RWPE2 (cell line): ENCODE measurements around the gene FRMD6.
A peak's percentile ranks its signal among the peaks of the same experiment; 100 is the strongest.

Experiments
- ATAC-seq: fragments of 200-7000 bp; cut with Tn5 transposase; 3 replicates; pipeline ENCODE4 v1.9.1; 2021; ENCODE audit warnings: low read depth
- DNase-seq: peaks from one replicate; pipeline ENCODE4 v3.0.0-alpha.2; 2020; ENCODE audit warnings: low spot score
- H3K27ac ChIP-seq: fragments of 450-650 bp; 2 replicates; pipeline ENCODE4 v1.5.1; 2017; ENCODE audit warnings: mild to moderate bottlenecking; ENCODE audit not compliant: poor library complexity, severe bottlenecking
- H3K27me3 ChIP-seq: fragments of 250-450 bp; sonication (Bioruptor Pico); 2 replicates; pipeline ENCODE4 v1.5.1; 2021; ENCODE audit warnings: mild to moderate bottlenecking, moderate library complexity; ENCODE audit not compliant: insufficient read depth, poor library complexity, severe bottlenecking
- H3K36me3 ChIP-seq: fragments of 250-450 bp; sonication (Bioruptor Pico); 2 replicates; pipeline ENCODE4 v1.5.1; 2020; ENCODE audit warnings: low read depth, mild to moderate bottlenecking, moderate library complexity
- H3K4me1 ChIP-seq: fragments of 250-450 bp; sonication (Bioruptor Pico); 2 replicates; pipeline ENCODE4 v1.5.1; 2021; ENCODE audit warnings: mild to moderate bottlenecking, moderate library complexity; ENCODE audit not compliant: insufficient read depth, poor library complexity, severe bottlenecking
- H3K4me3 ChIP-seq: fragments of 250-450 bp; sonication (Bioruptor Pico); 2 replicates; pipeline ENCODE4 v1.5.1; 2021; ENCODE audit warnings: mild to moderate bottlenecking, moderate library complexity; ENCODE audit not compliant: severe bottlenecking
- H3K9me3 ChIP-seq: fragments of 250-450 bp; sonication (Bioruptor Pico); 2 replicates; pipeline ENCODE4 v1.5.1; 2021; ENCODE audit warnings: mild to moderate bottlenecking, moderate library complexity; ENCODE audit not compliant: severe bottlenecking
- TF ChIP-seq, protein P1 (sequence below): fragments of 450-650 bp; IDR thresholded peaks from one replicate; pipeline ENCODE4 v1.5.1; 2017; ENCODE audit warnings: mild to moderate bottlenecking, moderate library complexity; ENCODE audit not compliant: poor library complexity, severe bottlenecking

The FRMD6 gene

GRCh38 chr14:51653079-51653774 is 1.5 kb downstream of the FRMD6 start:
- 0 out of 3 replicates have a peak, but pooled peaks have one; percentile 1 for ATAC-seq
- Histone ChIP-seq H3K27ac (peak overlapping the region; percentile 90), H3K27me3 (no peaks in the 10 kb centered on the region), H3K36me3 (peaks cover 41% of the 10 kb centered on the region), H3K4me1 (peaks cover 62% of the 10 kb centered on the region), H3K9me3 (no peaks in the 10 kb centered on the region), H3K4me3 (peak overlapping the region; percentile 90)
- TF ChIP-seq, protein P1, sequence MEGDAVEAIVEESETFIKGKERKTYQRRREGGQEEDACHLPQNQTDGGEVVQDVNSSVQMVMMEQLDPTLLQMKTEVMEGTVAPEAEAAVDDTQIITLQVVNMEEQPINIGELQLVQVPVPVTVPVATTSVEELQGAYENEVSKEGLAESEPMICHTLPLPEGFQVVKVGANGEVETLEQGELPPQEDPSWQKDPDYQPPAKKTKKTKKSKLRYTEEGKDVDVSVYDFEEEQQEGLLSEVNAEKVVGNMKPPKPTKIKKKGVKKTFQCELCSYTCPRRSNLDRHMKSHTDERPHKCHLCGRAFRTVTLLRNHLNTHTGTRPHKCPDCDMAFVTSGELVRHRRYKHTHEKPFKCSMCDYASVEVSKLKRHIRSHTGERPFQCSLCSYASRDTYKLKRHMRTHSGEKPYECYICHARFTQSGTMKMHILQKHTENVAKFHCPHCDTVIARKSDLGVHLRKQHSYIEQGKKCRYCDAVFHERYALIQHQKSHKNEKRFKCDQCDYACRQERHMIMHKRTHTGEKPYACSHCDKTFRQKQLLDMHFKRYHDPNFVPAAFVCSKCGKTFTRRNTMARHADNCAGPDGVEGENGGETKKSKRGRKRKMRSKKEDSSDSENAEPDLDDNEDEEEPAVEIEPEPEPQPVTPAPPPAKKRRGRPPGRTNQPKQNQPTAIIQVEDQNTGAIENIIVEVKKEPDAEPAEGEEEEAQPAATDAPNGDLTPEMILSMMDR = peak; percentile 42
- DNase-seq = no peak

DNA sequence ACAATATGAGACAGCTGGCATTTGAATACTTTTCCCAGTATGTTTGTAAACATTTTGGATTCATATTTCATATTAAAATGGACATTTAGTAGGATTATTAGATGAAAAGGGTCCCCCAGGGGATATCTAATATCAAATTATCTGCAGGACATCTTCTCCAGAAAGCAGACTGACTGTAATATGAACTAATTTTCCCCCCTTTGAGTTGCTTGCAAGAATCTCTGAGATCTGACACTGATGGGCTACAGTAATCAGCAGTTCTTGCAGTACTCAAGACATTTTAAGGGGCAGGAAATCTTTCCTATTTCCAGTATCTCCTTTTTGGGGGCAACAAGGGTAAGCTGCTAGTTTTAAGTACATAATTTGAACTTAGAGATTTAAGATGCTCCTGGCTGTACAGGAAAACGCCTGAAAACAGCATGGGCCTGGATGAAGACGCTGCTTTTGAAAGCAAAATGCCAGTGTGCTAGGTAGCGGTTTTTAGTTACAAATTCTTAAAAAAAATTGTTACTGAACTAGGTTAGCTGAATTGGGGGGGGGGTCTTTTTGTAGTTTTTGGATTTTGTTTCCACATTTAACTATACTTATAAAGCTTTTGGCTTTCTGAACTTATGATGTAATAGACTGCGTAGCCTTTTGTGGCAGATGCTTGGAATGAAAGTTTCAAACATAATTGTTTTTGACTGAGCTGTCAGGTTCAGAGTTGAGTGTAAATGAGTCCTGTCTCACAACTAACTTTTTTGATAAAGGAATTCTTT is 2.2 kb downstream of the FRMD6 start:
- peaks cover 48% of the 10 kb centered on the region for H3K36me3 ChIP-seq
- H3K4me3 ChIP-seq = peak overlapping the region; percentile 90
- TF ChIP-seq, protein P1 = no peak
- no peaks in the 10 kb centered on the region for H3K27me3 ChIP-seq
- H3K9me3 ChIP-seq = no peaks in the 10 kb centered on the region
- ATAC-seq (no peak), DNase-seq (no peak)
- H3K27ac ChIP-seq = peak overlapping the region; percentile 90
- H3K4me1 ChIP-seq = peaks cover 62% of the 10 kb centered on the region

DNA sequence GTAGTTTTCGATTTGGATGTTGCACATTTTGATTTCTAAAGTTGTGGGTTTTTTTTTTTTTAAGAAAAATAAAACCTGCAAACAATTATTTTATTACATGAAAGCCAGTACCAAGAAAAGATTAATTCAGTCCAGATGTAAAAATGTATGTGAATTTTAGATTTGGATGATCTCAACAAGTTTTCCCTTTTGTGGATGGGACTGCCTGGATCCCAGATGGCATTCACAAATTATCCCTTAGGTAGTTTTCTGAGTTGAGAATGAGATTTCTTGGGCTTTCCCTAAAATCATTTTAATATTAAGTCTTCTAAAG is 2.8 kb downstream of the FRMD6 start:
- ATAC-seq (no peak), DNase-seq (no peak)
- Histone ChIP-seq H3K9me3 (no peaks in the 10 kb centered on the region), H3K36me3 (peaks cover 50% of the 10 kb centered on the region), H3K4me3 (no peak overlapping the region), H3K27me3 (no peaks in the 10 kb centered on the region), H3K4me1 (peaks cover 62% of the 10 kb centered on the region), H3K27ac (peak overlapping the region; percentile 90)
- TF ChIP-seq, protein P1 = no peak

DNA sequence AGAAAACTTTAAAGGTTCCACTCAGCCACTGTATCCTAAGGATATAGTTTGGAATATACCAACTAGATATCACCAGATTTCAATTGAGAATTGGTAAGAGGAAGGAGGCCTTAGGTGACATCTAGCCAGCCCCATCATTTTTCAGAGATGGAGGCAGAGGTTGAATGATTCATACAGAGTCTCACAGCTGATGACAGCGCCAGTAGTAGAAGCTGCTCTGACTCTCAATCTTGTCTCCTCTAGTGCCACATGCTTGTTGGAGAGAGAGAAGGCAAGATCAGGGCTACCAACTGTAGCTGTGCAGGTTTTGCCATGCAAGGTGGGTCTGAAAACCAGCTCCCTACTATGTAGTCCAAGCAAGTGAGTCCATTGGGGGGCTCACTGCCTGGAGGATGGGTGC is 6.1 kb downstream of the FRMD6 start:
- no peak for DNase-seq
- Histone ChIP-seq H3K4me3 (no peak overlapping the region), H3K27ac (peak overlapping the region; percentile 0), H3K9me3 (no peaks in the 10 kb centered on the region), H3K4me1 (peaks cover 58% of the 10 kb centered on the region), H3K27me3 (no peaks in the 10 kb centered on the region), H3K36me3 (peaks cover 80% of the 10 kb centered on the region)
- peak; percentile 22; the same call in 1 of the 3 replicates for ATAC-seq
- TF ChIP-seq, protein P1 = no peak
